Aorta (tissue), 5 donors: ENCODE results near the gene HSD17B10. TPM values are rescaled to one million over a fixed set of nuclear protein-coding genes. Genes with fewer than 3 reads are reported as not detected.
"Not testable (repeated sequence)": the region's sequence is repeated elsewhere in the genome, so short reads cannot be mapped to it uniquely, and the experiment has no call there.

ENCODE experiments used
- ATAC-seq: fragments of 200-7000 bp; cut with Tn5 transposase; one replicate; pipeline ENCODE4 v1.9.1; 2022; ENCODE audit warnings: moderate library complexity; ENCODE audit not compliant: low FRiP score
- DNase-seq, 2 donors: peaks; one replicate each; pipeline ENCODE4 v3.0.0-alpha.2; 2020
- H3K27ac ChIP-seq, 2 donors: one replicate each; pipeline ENCODE4 v1.5.1; 2013; ENCODE audit warnings: low read length in 2 of 2, mild to moderate bottlenecking in 2 of 2, moderate library complexity in 2 of 2, control low read depth in 1 of 2, inconsistent platforms in 1 of 2, low read depth in 1 of 2
- H3K27me3 ChIP-seq, 2 donors: one replicate each; pipeline ENCODE4 v1.6.1; 2013; ENCODE audit warnings: control low read depth in 1 of 2, low read length in 1 of 2, mild to moderate bottlenecking in 1 of 2, moderate library complexity in 1 of 2; ENCODE audit not compliant: insufficient read depth in 2 of 2, control insufficient read depth in 1 of 2
- H3K36me3 ChIP-seq, 2 donors: one replicate each; pipeline ENCODE4 v1.6.1; 2013; ENCODE audit warnings: control low read depth in 1 of 2, low read length in 1 of 2, mild to moderate bottlenecking in 1 of 2; ENCODE audit not compliant: insufficient read depth in 2 of 2, control insufficient read depth in 1 of 2
- H3K4me1 ChIP-seq, 2 donors: one replicate each; pipeline ENCODE4 v1.6.1; 2013; ENCODE audit warnings: low read length in 2 of 2, control low read depth in 1 of 2, mild to moderate bottlenecking in 1 of 2, moderate library complexity in 1 of 2; ENCODE audit not compliant: insufficient read depth in 2 of 2, control insufficient read depth in 1 of 2
- H3K4me3 ChIP-seq, 2 donors: one replicate each; pipeline ENCODE4 v1.5.1; 2013; ENCODE audit warnings: low read length in 2 of 2, control low read depth in 1 of 2, mild to moderate bottlenecking in 1 of 2
- H3K9me3 ChIP-seq: one replicate; pipeline ENCODE4 v1.6.1; 2013; ENCODE audit warnings: mild to moderate bottlenecking, low read length; ENCODE audit not compliant: control insufficient read depth
- WGBS, 2 donors: extraction: QIAGEN DNeasy Blood & Tissue Kit; methylation state at CpG; one replicate each; pipeline ENCODE4 v1.1.7; 2013; 5-methylcytosine and 5-hydroxymethylcytosine counted together
- intact Hi-C, 2 donors: fragments of 100-400 bp; cut with DNase I; formaldehyde crosslinking; loops; one replicate each; pipeline versions ENCODE4 v1.14.2 to v1.15.0; 2022
- polyA plus RNA-seq, 2 donors: library from polyadenylated mRNA; stranded (reverse); fragments of 200-250 nt; gene quantifications; one replicate each; pipeline ENCODE4 v1.2.3, GENCODE V29; 2013
- total RNA-seq, 2 donors: library from RNA; stranded (reverse); fragmentation: NEBNext Ultra II Directional; extraction: Animal tissue kit (Norgen Biotek cat#: 25700); gene quantifications; one replicate each; pipeline ENCODE4 v1.2.1, GENCODE V29; 2021
- donor health status: healthy with polysubstance abuse.
- donor health status: Bipolar disorder and iron deficiency.
- donor health status: DM: no; HTN: no; CAD: no.
- donor health status: DM: no; HTN: no; CAD: no.
- donor health status: DM: yes; HTN: yes; CAD: no.

Gene HSD17B10
- total and polyA plus RNA-seq, 4 donors = 51.0 to 86.0 (median 70.0) TPM

GRCh38 chrX:53422861-53423306 lies 11.3 kb downstream of the HSD17B10 start, which contains the start of gene RIBC1:
Gene RIBC1, plus strand, starts transcription at chrX:53422873. Its CDS starts 3,404 bp downstream, at chrX:53426277.
- Histone ChIP-seq H3K4me3 (peak within 1 kb of the TSS; percentile 77 to 83), H3K27ac (peak within 1 kb of the TSS in 1 of 2 donors; percentile 98), H3K9me3 (no peaks in the 10 kb centered on the region), H3K36me3 (no peaks in the 10 kb centered on the region), H3K27me3 (no peaks in the 10 kb centered on the region), H3K4me1 (no peaks in the 10 kb centered on the region)
- DNase-seq = no peak
- intact Hi-C loops = loop anchor here in 1 of 2 donors (5.0 kb wide), 1 partner anchor 106 kb away; no protein-coding TSS in a partner anchor
- WGBS, 2 donors = 2% methylated on average over 17 of the region's 17 CpGs
- no peak for ATAC-seq

- peak within 1 kb of the TSS in 1 of 2 donors; percentile 98 for H3K27ac ChIP-seq
- H3K4me3 ChIP-seq = peak within 1 kb of the TSS; percentile 77 to 83
- no peaks in the 10 kb centered on the region for H3K4me1 ChIP-seq
- H3K9me3 ChIP-seq = no peaks in the 10 kb centered on the region
- DNase-seq = peak; percentile 99 to 100
- intact Hi-C loops = loop anchor here in 1 of 2 donors (5.0 kb wide), 1 partner anchor 105 kb away; no protein-coding TSS in a partner anchor
- peak; percentile 99 for ATAC-seq
- no peaks in the 10 kb centered on the region for H3K27me3 ChIP-seq
- no peaks in the 10 kb centered on the region for H3K36me3 ChIP-seq
- 1% methylated on average over 72 to 75 of the region's 75 CpGs for WGBS, 2 donors
These were observed 11.9 kb downstream of the HSD17B10 start, which contains the start of gene SMC1A for GRCh38 chrX:53422086-53422860. Gene SMC1A, minus strand, starts transcription at chrX:53422654. Its CDS starts 54 bp downstream, at chrX:53422600.

GRCh38 chrX:53421772-53422085 lies 12.4 kb downstream of the HSD17B10 start:
- no peak for ATAC-seq

GRCh38 chrX:53421125-53421524 lies 13.0 kb downstream of the HSD17B10 start:
- H3K36me3 ChIP-seq = no peaks in the 10 kb centered on the region
- no peak for DNase-seq
- 27 to 51% methylated on average over 2 of the region's 2 CpGs for WGBS, 2 donors
- H3K9me3 ChIP-seq = no peaks in the 10 kb centered on the region
- intact Hi-C loops = loop anchor here in 1 of 2 donors (5.0 kb wide), 1 partner anchor 104 kb away; no protein-coding TSS in a partner anchor
- H3K4me1 ChIP-seq = no peaks in the 10 kb centered on the region
- H3K4me3 ChIP-seq = no peak overlapping the region
- H3K27ac ChIP-seq = no peak overlapping the region
- no peak for ATAC-seq
- no peaks in the 10 kb centered on the region for H3K27me3 ChIP-seq

More at GRCh38 chrX:53421772-53422085, 12.4 kb downstream of the HSD17B10 start:
- Histone ChIP-seq H3K36me3 (no peaks in the 10 kb centered on the region), H3K27me3 (no peaks in the 10 kb centered on the region), H3K9me3 (no peaks in the 10 kb centered on the region), H3K27ac (peak overlapping the region in 1 of 2 donors; percentile 98), H3K4me3 (peak overlapping the region; percentile 77 to 83), H3K4me1 (no peaks in the 10 kb centered on the region)
- WGBS, 2 donors = 0 to 3% methylated on average over 15 of the region's 15 CpGs
- intact Hi-C loops = loop anchor here in 1 of 2 donors (5.0 kb wide), 1 partner anchor 104 kb away; no protein-coding TSS in a partner anchor
- DNase-seq = no peak

- intact Hi-C loops = loop anchor here in 1 of 2 donors (5.0 kb wide), 1 partner anchor 103 kb away; no protein-coding TSS in a partner anchor
- not testable (repeated sequence) for H3K27me3 ChIP-seq, DNase-seq, H3K36me3 ChIP-seq, H3K4me1 ChIP-seq, H3K9me3 ChIP-seq, H3K27ac ChIP-seq, H3K4me3 ChIP-seq, ATAC-seq
- WGBS, 2 donors = 93 to 99% methylated on average over 3 of the region's 3 CpGs
These were observed 13.8 kb downstream of the HSD17B10 start for GRCh38 chrX:53420351-53420750.

- Histone ChIP-seq H3K27ac (no peak overlapping the region), H3K36me3 (peaks cover 0 to 9% of the 10 kb centered on the region in 2 donors), H3K4me1 (no peaks in the 10 kb centered on the region), H3K9me3 (no peaks in the 10 kb centered on the region), H3K27me3 (no peaks in the 10 kb centered on the region), H3K4me3 (no peak overlapping the region)
- intact Hi-C loops = no loop called here
- no peak for ATAC-seq
- DNase-seq = no peak
- 91 to 93% methylated on average over 2 of the region's 2 CpGs for WGBS, 2 donors
These were observed 21.7 kb downstream of the HSD17B10 start for GRCh38 chrX:53412446-53412845.

GRCh38 chrX:53403535-53403934 lies 30.6 kb downstream of the HSD17B10 start:
- intact Hi-C loops = no loop called here
- H3K4me3 ChIP-seq = no peak overlapping the region
- H3K36me3 ChIP-seq = peaks cover 9 to 11% of the 10 kb centered on the region in 2 donors
- no peak for ATAC-seq
- H3K27me3 ChIP-seq = no peaks in the 10 kb centered on the region
- H3K27ac ChIP-seq = no peak overlapping the region
- no peaks in the 10 kb centered on the region for H3K9me3 ChIP-seq
- no peaks in the 10 kb centered on the region for H3K4me1 ChIP-seq
- no peak for DNase-seq
- WGBS, 2 donors = 93 to 96% methylated on average over 10 of the region's 10 CpGs

- Histone ChIP-seq H3K27ac (no peak overlapping the region), H3K9me3 (no peaks in the 10 kb centered on the region), H3K4me3 (no peak overlapping the region), H3K27me3 (no peaks in the 10 kb centered on the region), H3K36me3 (peaks cover 0 to 5% of the 10 kb centered on the region in 2 donors), H3K4me1 (no peaks in the 10 kb centered on the region)
- no peak for DNase-seq
- intact Hi-C loops = no loop called here
- no peak for ATAC-seq
- WGBS, 2 donors = 90 to 100% methylated on average over 1 of the region's 1 CpG
These were observed 36.0 kb downstream of the HSD17B10 start for GRCh38 chrX:53398216-53398615.
